IPS DF 4.7 (cell line): ENCODE measurements around the gene UNC13B.
A peak's percentile ranks its signal among the peaks of the same experiment; 100 is the strongest.
"Not testable (repeated sequence)": the region's sequence is repeated elsewhere in the genome, so short reads cannot be mapped to it uniquely, and the experiment has no call there.

Experiments used
- DNase-seq: peaks from one replicate; pipeline ENCODE4 v3.0.0-alpha.2; 2013; ENCODE audit warnings: low spot score; ENCODE audit errors: extremely low read depth

UNC13B gene

GRCh38 chr9:35374436-35374835, 212.6 kb downstream of the UNC13B start:
- no peak for DNase-seq

DNA sequence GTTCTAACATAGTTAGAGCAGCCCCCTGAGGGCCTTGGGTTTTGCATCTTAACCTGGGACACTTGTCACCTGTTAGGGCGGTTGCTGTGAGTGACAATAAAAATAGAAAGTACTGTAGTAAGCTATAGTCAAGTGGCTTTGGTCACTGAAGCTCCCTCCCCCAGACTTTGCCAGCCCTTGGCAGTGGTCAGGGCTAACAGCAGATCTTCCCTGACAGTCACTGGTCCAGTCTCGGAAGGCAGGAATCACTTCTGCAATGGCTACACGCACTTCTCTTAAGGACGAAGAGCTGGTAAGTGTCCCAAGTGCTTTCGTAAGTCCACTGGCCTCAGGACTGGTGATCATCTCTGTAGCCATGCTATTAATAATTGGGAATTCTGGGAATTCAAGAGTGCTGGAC, 213.1 kb downstream of the UNC13B start:
- DNase-seq: no peak

- no peak for DNase-seq
Measured at GRCh38 chr9:35380039-35380438, 218.2 kb downstream of the UNC13B start.

DNA sequence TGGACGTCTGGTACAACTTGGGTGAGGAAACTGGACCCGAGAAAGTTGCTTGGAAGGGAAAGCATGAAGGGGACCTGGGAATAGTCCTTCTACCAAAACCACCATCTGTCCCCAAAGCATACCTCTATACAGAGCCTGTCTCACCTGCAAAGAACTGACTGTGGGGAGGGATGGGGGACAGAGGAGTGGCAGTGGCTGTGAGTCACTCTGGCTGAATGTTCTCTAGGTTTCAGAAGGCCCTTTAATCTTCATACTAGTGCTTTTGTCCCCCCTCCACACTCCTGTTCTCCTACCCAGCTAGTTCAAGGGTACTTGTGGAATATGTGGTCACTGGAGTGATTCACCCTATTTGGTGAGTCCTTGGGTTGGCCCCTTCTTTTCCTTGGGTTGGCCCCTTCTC, 218.8 kb downstream of the UNC13B start:
- DNase-seq: no peak

DNA sequence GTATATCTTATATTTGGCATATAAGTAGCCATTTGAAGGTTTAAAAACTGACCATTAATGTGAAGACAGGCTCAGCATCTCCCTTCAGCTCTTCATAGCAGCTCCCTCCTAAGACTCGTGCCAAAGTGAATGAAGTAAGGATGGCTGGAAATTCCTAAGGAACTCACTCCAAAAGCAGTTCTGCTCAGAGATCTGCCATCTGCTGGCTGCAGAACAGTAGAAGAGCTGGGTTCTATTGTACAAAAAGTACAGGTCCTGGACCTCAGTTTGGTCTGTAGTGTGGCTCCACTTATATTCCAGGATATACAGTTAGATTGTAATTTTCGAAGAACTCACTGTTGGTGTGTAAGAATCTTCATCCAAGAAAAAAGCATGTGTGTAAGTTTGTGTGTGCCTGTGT, 223.2 kb downstream of the UNC13B start:
- no peak for DNase-seq

DNA sequence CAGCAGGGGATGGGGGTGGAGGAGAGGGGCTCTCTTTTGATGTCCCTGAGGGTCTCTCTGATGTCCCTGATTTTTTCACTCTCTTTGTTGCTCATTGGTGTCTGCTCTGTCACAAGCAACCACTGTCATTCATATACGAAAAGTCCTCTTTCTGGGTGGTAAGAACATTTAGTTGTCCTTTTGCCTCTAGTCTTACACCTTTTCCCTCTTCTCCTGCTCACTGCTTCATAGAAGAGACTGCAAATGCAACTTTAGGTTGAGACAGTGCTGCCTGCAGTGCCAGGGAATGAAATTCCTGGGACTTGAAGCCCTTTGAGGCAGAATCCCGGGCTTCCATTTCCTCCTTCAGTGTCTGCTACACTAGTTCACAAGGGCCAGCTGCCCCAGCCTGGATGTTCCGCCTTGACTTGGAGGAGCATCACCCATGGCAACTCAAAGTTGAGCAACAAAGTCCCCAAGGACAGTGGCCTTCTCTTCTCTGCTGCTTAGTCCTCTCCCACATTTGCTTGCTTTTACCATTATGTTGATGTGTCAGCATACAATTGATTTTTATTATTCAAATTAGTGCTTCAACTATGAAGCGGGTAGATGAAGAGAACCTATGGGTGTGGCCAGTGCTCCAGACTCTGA, 233.4 kb downstream of the UNC13B start:
- no peak for DNase-seq

GRCh38 chr9:35395706-35396101, 233.9 kb downstream of the UNC13B start:
- DNase-seq: no peak

DNA sequence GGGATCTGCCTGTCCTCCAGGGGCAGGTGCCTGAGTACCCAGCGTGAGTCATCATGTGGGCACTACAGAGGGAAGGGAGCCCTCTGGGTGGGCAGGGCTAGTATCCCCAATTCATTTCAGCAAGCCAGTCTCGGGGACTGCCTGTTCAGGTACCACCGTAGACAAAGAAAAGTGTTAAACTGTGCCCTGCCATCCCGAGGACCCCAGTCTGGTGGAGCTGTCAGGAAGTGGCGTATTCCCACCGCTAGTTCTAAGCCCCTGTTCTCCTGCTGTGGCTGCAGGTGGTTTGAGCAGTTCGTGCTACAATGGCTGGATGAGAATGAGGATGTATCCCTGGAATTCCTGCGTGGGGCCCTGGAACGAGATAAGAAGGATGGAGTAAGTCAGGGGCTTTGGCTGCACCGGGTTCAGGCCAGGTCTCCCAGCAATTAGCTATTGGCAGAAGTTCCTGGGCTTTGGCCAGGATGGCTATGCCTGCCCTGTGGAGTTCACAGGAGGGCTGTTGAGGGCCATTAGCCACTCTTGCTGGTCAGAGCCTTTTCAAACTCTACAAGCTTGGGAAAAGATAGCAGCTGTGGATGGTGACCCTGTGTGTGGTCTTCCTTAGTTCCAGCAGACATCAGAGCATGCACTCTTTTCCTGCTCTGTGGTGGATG, 234.9 kb downstream of the UNC13B start:
- DNase-seq: no peak

DNA sequence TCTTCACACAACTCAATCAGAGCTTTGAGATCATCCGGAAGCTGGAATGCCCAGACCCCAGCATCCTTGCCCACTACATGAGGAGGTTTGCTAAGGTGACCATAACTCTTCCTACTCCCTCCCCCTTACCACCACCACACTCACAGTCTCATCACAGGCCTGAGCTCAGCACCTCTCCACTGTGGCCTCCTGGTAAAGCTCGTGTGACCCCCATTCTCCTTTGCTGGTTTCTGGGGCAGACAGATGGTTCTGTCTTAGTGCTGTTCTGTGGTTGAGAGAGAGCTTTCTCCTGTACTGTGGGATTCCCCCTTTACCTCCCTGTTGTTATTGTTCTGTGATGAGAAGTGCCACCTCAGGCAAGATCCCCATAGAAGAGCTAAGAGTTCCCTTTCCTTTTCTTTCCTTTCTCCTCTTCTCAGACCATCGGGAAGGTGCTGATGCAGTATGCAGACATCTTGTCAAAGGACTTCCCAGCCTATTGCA, 235.4 kb downstream of the UNC13B start:
- no peak for DNase-seq

DNA sequence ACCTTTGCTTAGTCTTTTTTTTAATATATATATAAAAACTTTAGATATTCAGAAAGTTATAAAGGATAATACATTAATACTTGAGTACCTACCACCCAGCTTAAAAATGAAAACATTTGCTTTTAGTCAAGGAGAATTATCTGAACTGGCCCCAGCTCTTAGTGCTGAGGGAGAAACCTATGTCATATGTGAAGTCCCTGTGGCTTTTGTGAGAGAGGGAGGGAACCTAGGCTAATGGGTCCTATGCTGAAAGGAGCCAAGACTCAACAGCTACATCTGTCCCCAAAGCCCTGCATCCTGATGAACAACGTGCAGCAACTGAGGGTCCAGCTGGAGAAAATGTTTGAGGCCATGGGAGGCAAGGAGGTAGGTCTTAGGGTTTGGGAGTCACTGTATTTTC, 236.1 kb downstream of the UNC13B start:
- no peak for DNase-seq

GRCh38 chr9:35398651-35399335, 237.0 kb downstream of the UNC13B start:
- no peak for DNase-seq

DNA sequence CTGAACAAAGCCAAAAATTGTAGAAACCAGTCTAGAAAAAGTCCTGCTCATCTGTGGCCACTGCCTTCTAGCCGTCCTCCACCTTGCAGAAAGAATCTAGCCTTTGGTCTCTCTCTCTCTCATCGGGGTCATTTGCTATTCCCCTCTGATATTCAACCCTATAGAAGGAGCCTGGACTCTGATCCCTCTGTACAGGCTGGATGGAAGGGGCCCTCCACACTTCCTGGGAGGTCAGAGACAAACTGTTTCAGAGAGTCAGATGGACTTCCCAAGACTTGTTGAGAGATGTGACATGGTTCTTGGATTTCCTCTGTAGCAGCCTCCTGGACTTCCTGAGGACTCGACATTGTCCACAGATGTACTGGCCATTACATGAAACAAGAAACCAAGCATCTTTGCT, 243.1 kb downstream of the UNC13B start:
- DNase-seq: no peak

DNA sequence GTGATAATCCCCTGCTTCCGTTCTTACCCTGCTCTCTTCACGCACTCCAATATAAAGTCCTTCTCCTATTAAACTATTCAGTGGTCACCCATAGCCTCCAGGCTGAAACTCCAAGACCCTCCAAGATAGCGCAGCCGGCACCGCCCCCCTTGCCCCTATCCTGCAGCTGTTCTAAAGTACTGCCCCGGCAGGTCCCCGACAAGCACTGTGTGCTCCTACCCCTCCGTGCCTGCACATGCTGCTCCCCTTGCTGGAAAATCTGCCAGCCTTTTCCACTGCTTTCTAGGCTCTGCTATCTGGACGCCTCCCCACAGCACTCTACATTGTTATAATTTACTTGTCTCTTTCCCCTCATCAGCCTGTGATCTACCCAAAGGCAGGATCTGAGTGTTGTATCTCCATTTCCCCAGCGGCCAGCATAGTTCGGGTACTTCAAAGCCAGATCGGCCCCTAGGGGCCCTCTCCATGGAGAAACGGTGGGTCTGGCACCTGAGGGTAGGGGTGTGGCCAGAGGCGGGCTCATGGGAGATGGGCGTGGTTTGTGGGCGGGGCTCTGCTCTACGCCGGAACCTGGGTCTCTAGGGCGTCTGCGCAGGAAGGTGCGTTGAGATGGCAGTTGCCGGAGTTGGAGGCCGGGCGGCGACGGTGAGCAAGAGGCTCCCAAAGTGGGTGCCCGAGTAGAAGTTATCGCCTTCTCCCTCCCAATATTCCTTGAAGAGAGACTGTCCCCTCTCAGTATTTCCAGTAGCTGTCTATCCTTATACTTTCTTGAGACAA, 244.6 kb downstream of the UNC13B start:
- DNase-seq: peak; percentile 76

- DNase-seq: no peak
Measured at GRCh38 chr9:35407846-35408245, 246.0 kb downstream of the UNC13B start.

- DNase-seq: not testable (repeated sequence)
Measured at GRCh38 chr9:35409434-35409833, 247.6 kb downstream of the UNC13B start.

DNA sequence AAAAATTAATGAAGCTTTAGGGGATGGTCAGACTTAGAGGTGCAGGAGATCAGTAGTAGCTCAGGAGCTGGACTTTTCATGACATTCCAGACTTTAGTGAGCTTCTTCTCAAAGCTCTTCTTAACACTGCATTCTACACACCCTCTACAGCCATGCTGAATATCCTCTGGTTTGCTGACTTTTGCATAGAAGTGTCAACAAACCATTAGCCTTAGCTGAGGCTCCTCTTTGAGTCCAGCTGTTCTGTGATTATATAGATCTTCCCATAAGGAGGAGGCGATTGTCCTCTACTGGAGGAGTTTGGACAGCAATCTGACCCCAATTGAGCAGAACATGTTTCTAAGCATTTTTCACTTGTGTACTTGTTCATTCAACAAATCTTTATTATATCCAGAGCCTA, 253.1 kb downstream of the UNC13B start:
- DNase-seq: no peak

GRCh38 chr9:35415402-35416097, 253.7 kb downstream of the UNC13B start:
- no peak for DNase-seq

DNA sequence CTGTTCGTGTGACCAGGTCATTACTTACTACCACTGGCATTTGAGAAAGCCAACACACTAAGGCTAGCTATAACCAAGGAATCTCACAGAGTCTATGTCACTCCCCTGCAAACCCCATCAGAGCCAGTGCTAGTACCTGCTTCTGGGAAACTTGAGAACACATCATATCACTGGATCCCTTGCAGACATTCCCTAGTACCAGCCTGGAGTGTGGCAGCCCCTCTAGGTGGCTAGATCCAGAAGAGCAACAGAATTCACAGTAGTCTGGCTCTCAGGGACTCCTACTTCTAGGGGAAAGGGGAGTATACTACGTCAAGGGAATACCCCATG, 254.3 kb downstream of the UNC13B start:
- DNase-seq: no peak

GRCh38 chr9:35422346-35422745, 260.5 kb downstream of the UNC13B start:
- no peak for DNase-seq

DNA sequence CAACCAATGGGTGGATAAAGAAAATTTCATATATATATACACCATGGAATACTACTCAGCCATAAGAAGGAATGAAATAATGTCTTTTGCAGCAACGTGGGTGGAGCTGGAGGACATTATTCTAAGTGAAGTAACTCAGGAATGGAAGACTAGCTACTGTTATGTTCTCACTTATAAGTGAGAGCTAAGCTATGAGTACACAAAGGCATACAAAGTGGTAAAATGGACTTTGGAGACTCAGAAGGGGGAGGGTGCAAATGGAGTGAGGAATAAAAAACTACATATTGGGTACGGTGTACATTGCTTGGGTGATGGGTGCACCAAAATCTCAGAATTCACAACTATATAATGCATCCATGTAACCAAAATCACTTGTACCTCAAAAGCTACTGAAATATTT, 260.9 kb downstream of the UNC13B start:
- DNase-seq: no peak

GRCh38 chr9:35423499-35423898, 261.7 kb downstream of the UNC13B start:
- no peak for DNase-seq
